GM18907 (cell line): Measurements from ENCODE around the gene CDK5RAP2.
"Not testable (repeated sequence)": the region's sequence is repeated elsewhere in the genome, so short reads cannot be mapped to it uniquely, and the experiment has no call there.

ENCODE experiments used
- ATAC-seq: cut with Tn5 transposase; IDR thresholded peaks from one replicate; pipeline ENCODE4 v1.9.1; 2021; ENCODE audit warnings: mild to moderate bottlenecking, moderate library complexity; ENCODE audit not compliant: unreplicated experiment

CDK5RAP2 gene

GRCh38 chr9:120545701-120546550 is 34.0 kb downstream of the CDK5RAP2 start:
- ATAC-seq, result no peak

DNA sequence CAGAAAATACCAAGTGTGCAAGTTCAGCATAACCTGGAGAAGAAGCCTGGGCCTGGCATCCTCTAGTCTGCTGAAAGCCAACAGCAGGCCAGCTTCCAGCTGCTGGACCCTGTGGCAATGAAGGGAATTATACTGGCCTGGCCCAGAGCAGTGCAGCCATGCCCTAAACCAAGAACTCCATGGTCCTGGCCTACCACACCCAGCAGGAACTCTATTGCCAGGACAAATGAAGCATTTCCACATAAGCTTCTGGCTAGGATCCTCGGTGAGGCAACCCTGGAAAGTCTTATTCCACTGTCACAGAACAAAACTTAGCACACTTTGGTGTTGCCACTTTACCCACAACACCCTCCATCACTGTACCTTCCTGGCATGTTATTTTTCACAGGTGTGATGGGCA is 35.5 kb downstream of the CDK5RAP2 start:
- ATAC-seq, result no peak

DNA sequence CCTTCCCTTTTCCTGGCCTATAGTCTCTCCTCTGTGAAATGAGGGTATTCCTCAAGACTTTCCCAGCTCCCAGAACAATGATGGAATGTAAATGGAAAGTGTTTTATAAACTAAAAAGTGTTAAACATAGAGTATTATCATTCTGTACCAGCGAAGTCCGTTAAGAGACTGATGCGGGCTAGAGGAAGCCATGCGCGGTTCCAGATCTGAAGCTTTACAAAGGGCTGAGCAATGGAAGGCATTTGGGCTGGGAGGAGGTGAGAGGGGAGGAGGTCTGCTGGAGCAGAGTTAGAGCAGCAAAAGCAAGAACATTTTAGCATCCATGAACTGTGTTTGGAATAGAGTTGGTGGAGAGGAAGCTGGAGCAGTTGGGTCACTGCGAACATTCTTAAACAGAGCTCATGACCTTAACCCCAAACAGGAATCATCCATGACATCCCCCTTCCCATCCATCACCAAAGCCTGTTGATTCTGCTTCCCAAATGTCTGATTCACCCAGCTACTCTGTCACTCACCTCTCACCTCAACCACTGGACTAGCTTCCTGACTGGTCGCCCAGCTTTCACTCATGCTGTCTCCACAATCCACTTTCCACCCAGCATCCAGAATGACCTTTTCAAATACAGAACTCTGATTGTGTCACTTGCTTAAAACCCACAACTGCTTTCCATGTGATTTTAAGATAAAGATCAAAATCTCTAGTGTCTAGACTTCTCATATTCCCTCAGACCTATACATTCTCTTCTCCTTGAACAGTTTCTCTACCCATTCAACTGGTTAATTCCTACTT is 37.1 kb downstream of the CDK5RAP2 start:
- no peak for ATAC-seq

- no peak for ATAC-seq
Measured at GRCh38 chr9:120541921-120542320, 38.0 kb downstream of the CDK5RAP2 start.

DNA sequence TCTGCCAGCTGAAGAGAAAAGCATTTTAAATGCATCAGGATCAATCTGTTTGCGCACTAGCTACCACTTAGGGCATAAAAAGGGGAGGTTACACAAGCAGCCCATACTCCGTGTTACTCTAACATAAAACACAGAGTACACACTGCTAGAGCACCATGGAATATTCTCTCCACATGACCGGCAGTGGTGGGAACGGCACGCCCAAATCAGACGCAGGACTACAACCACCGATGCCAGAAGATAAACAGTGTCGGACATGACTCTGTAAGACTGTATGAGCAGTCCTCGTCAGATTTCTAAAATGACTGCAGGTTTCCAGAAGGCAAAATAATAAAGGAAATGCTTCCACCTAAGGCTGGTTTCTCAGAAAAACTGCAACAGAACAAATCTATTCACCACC is 40.0 kb downstream of the CDK5RAP2 start:
- no peak for ATAC-seq

- no peak for ATAC-seq
Measured at GRCh38 chr9:120538339-120538738, 41.6 kb downstream of the CDK5RAP2 start.

GRCh38 chr9:120536949-120537640 is 42.9 kb downstream of the CDK5RAP2 start:
- ATAC-seq, result no peak

DNA sequence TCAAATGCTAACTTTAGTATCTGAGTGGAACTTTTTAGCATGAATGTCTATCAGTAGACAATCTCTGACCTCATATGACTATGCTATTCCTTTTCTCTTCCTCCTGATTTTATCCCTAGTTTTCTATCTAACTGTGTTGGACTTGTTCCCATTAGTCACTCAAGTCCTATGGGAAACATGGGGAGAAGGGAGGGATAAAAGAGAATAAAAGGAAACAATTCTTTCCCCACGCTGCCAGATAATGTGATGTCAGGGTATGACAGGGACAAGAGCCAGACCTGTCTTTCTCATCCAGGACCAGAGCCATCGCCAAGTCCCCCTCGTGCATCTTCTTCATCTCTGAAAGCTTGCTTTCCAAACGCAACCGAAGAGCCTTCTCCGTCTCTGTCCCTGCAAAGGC is 43.9 kb downstream of the CDK5RAP2 start:
- no peak for ATAC-seq

GRCh38 chr9:120534266-120534665 is 45.7 kb downstream of the CDK5RAP2 start:
- no peak for ATAC-seq

- no peak for ATAC-seq
Measured at GRCh38 chr9:120532891-120533290, 47.1 kb downstream of the CDK5RAP2 start.

- no peak for ATAC-seq
Measured at GRCh38 chr9:120532475-120532874, 47.5 kb downstream of the CDK5RAP2 start.

DNA sequence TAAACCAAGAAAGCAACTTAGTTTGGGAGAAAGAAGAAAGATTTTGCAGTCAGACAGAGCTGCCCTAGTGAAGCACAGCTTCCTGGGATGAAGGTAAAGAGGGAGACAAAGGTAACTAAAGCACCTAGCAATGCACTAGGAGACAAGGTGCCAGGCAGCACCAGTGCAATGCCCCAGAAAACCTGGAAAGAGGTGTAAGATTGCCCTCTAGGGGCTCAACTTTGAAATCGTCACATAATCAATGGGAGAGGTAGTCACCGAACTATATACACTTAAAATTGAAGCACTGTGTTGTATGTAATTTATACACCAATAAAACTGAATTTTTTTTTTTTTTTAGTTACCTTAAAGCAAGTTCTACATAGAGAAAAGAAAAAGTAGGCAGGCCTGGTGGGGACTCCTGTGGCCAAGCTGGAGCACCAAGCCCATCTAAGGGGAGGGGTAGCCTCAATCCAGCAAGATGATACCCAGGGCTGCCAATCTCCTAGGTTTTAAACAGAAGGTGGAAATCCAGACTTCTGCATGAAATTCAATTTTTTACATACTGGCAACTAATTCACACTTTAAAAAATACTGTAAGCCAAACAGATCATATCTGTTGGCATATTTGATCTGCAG is 48.2 kb downstream of the CDK5RAP2 start:
- no peak for ATAC-seq

DNA sequence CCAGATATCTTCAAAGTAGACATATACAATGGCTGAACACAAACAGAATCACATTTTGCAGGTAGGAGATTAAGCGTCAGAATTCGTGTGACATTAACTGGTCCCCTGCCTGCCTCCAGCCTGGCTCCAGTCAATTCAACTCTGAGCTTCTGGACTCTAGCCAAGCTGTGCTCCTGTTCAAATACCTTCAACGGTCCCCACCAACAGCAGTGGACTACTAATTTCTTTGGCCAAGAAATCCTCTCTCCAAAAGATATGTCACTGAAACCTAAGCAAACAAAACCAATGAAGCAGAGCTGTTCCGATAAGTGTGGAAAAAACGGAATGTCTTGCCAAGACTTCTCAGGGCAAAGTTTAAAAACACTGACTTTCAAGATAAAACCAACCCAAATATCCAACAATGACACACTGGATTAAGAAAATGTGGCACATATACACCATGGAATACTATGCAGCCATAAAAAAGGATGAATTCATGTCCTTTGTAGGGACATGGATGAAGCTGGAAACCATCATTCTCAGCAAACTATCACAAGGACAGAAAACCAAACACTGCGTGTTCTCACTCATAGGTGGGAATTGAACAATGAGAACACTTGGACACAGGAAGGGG is 49.6 kb downstream of the CDK5RAP2 start:
- not testable (repeated sequence) for ATAC-seq

DNA sequence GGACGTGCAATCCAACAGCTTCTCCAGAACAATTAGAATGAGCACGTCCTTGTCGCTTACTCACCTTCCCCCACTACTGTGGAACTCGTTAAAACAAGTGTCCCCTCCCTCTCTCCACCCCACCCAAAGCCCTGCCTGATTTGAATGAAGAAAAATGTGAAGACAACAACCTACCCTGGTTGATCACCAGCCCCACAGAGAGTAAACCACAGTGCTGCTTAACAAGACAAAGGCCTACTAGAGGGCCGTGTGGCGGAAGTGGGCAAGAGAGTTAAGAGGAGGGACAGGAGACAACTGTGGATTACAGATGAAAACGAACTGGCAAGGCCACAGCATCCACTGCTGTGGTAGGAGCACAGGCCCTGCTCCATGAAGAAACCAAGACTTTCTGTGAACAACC is 51.1 kb downstream of the CDK5RAP2 start:
- no peak for ATAC-seq

DNA sequence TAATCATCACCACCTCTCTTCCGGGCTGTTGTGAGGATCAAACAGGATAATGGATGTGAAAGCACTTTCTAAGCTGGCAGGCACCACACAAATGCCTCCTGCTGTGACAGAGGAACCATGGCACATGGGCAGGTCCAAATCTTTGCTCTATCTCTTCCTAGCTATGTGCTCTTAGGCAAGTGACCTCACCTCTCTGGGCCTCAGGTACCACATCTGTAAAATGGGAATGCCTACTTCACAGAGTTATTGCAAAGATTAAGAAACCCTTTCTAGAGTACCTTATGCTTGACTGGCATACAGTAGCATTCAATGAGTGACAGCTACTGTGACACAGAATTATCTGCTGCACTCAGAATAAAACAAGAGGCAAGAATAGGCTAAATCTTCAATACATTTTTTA is 51.6 kb downstream of the CDK5RAP2 start:
- ATAC-seq, result no peak

GRCh38 chr9:120526534-120526933 is 53.4 kb downstream of the CDK5RAP2 start:
- ATAC-seq, result no peak

DNA sequence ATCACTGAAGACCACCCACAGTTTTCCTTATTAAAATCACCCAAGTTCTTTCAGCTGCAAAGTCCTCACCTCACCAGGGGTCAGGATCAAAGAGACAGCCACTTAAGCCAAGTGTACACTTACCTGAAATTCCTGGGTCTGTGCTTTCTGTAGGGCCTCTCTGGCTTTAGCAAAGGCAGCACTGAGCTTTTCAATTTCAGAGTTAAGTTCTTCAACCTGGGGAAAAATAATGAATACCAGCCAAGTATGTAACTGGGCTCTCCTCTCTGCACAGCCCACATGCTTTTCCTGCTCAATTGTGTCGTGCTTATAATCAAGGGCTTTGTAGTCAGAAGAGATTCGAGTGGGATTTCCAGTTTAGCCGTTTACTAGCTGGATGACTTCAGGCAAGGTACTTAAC is 55.1 kb downstream of the CDK5RAP2 start:
- ATAC-seq, result no peak

GRCh38 chr9:120524038-120524437 is 55.9 kb downstream of the CDK5RAP2 start:
- no peak for ATAC-seq

DNA sequence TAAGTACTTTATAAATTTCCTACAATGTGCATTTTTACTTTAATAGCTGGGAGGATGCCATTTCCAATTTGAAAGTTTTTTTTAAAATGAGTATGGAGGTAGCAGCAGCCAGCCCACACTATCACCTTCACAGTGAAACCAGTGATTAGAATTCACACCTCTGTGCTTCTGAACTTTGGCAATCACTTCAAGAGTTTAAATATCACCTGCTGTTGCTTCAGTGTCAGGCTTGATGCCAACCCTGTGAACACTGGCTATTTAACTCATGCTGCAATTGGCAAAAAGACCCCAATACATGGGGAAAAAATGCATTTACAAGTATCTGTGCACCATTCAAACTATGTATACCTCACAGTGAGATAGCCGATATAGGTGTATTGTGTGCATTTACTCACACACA is 57.4 kb downstream of the CDK5RAP2 start:
- no peak for ATAC-seq

DNA sequence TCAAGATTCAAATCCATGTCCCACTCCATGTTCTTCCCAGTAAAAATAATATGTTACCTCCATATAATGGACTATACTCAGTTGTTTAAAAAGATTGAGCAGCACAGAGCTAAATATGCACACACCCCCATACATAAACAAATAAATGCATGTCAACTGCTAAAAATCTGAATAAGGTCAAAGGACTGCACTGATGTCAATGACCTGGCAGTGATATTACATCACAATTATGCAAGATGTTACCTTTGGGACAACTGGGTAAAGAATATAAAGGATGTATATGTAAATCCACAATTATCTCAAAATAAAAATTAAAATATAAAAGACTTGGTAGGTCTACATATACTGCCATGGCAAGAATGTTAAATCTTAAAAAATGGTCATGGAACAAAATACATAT is 57.9 kb downstream of the CDK5RAP2 start:
- no peak for ATAC-seq

- no peak for ATAC-seq
Measured at GRCh38 chr9:120521101-120521500, 58.9 kb downstream of the CDK5RAP2 start.
